ENCODE results near the gene CGREF1.

DNA sequence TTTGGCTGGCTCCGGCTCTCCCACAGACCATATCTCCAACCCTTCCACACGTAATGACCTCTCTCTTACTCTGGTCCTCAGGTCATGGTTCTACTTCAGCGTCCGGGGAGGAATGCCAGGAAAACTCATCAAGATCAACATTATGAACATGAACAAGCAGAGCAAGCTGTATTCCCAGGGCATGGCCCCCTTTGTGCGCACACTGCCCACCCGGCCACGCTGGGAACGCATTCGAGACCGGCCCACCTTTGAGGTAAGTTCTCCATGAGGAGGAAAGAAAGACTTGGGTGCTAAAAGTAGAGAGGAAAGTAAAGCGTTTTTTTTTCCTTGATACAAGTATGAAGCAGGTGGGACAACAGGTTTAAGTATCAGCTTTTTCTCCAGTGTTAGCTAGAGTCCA, 65.6 kb downstream of the CGREF1 start:
- TF ChIP-seq, protein P1, sequence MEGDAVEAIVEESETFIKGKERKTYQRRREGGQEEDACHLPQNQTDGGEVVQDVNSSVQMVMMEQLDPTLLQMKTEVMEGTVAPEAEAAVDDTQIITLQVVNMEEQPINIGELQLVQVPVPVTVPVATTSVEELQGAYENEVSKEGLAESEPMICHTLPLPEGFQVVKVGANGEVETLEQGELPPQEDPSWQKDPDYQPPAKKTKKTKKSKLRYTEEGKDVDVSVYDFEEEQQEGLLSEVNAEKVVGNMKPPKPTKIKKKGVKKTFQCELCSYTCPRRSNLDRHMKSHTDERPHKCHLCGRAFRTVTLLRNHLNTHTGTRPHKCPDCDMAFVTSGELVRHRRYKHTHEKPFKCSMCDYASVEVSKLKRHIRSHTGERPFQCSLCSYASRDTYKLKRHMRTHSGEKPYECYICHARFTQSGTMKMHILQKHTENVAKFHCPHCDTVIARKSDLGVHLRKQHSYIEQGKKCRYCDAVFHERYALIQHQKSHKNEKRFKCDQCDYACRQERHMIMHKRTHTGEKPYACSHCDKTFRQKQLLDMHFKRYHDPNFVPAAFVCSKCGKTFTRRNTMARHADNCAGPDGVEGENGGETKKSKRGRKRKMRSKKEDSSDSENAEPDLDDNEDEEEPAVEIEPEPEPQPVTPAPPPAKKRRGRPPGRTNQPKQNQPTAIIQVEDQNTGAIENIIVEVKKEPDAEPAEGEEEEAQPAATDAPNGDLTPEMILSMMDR (IDR thresholded peaks at IDR 0.05), result no peak
- no peak for TF ChIP-seq POLR2A (IDR thresholded peaks at IDR 0.05)
